Measurements from ENCODE around the gene RDH5. TPM values are rescaled to one million over a fixed set of nuclear protein-coding genes. Genes with fewer than 3 reads are reported as not detected.
A peak's percentile ranks its signal among the peaks of the same experiment; 100 is the strongest.

RDH5 gene
- total and polyA plus RNA-seq, 2 experiments from 2014 or later: 17.6 to 27.2 TPM

GRCh38 chr12:55706568-55707218 is 13.5 kb upstream of the RDH5 start:
- H3K27ac ChIP-seq: no peak overlapping the region
- DNase-seq: no peak
- in situ Hi-C loops (cut with MboI): no loop called here

GRCh38 chr12:55707219-55707671 is 12.9 kb upstream of the RDH5 start:
- peak overlapping the region; percentile 67 for H3K4me2 ChIP-seq (ENCODE audit: unreplicated experiment)
- 11% methylated on average over 15 to 22 of the region's 22 CpGs for WGBS, 2 experiments (ENCODE audit: low coverage in 1 of 2, low lambda C conversion rate in 2 of 2, missing lambda C conversion rate in 2 of 2)
- in situ Hi-C loops (cut with MboI): no loop called here

More at GRCh38 chr12:55706568-55707218, 13.5 kb upstream of the RDH5 start:
- peak overlapping the region; percentile 70 for H3K4me3 ChIP-seq
- H3K4me2 ChIP-seq (ENCODE audit: unreplicated experiment): no peak overlapping the region
- H3K27me3 ChIP-seq (replicated peaks; ENCODE audit: insufficient read depth): no peaks in the 10 kb centered on the region
- peaks cover 4% of the 10 kb centered on the region; the same call in 1 of the 2 replicates for H3K4me1 ChIP-seq (ENCODE audit: insufficient read depth)
- H3K79me2 ChIP-seq (ENCODE audit: insufficient read depth): no peaks in the 10 kb centered on the region
- no peaks in the 10 kb centered on the region for H4K20me1 ChIP-seq (ENCODE audit: insufficient read depth)
- H3F3A ChIP-seq (ENCODE audit: insufficient read depth): 0 out of 2 replicates have a peak, but pooled peaks cover under 1% of the 10 kb centered on the region
- no peaks in the 10 kb centered on the region for H3K9me2 ChIP-seq (ENCODE audit: insufficient read depth)
- H3K9me3 ChIP-seq (ENCODE audit: low read depth): no peaks in the 10 kb centered on the region
- H3K36me3 ChIP-seq (ENCODE audit: low read depth): no peaks in the 10 kb centered on the region
- 98 to 100% methylated on average over 2 of the region's 2 CpGs for WGBS, 2 experiments (ENCODE audit: low coverage in 1 of 2, low lambda C conversion rate in 2 of 2, missing lambda C conversion rate in 2 of 2)
- H2AFZ ChIP-seq: no peak overlapping the region
- no peak overlapping the region for H3K9ac ChIP-seq
- no peak for TF ChIP-seq EZH2 (IDR thresholded peaks at IDR 0.05; ENCODE audit: insufficient read depth, poor library complexity, severe bottlenecking)
- no peak for TF ChIP-seq EZH2phosphoT487 (IDR thresholded peaks at IDR 0.05; ENCODE audit: insufficient read depth, low read depth)

GRCh38 chr12:55707841-55708694 is 12.1 kb upstream of the RDH5 start, which contains the start of gene ITGA7:
Gene ITGA7, minus strand, starts transcription at chr12:55707904. Its CDS starts 222 bp downstream, at chr12:55707682.
- no peak within 1 kb of the TSS for H3K27ac ChIP-seq
- peak within 1 kb of the TSS; percentile 27; the same call in 1 of the 2 replicates for H3K9ac ChIP-seq
- WGBS, 2 experiments (ENCODE audit: low coverage in 1 of 2, low lambda C conversion rate in 2 of 2, missing lambda C conversion rate in 2 of 2): 0 to 2% methylated on average over 9 to 39 of the region's 39 CpGs

More at GRCh38 chr12:55707219-55707671, 12.9 kb upstream of the RDH5 start:
- Histone ChIP-seq H3K36me3 (ENCODE audit: low read depth) (no peaks in the 10 kb centered on the region), H3K9ac (no peak overlapping the region), H3K79me2 (ENCODE audit: insufficient read depth) (no peaks in the 10 kb centered on the region), H3K9me3 (ENCODE audit: low read depth) (no peaks in the 10 kb centered on the region), H3F3A (ENCODE audit: insufficient read depth) (0 out of 2 replicates have a peak, but pooled peaks cover 6% of the 10 kb centered on the region), H3K4me3 (peak overlapping the region; percentile 70), H3K9me2 (ENCODE audit: insufficient read depth) (no peaks in the 10 kb centered on the region), H3K27ac (no peak overlapping the region), H4K20me1 (ENCODE audit: insufficient read depth) (no peaks in the 10 kb centered on the region), H3K27me3 (replicated peaks; ENCODE audit: insufficient read depth) (no peaks in the 10 kb centered on the region), H3K4me1 (ENCODE audit: insufficient read depth) (peaks cover 10% of the 10 kb centered on the region), H2AFZ (peak overlapping the region; percentile 50)
- no peak for TF ChIP-seq EZH2phosphoT487 (IDR thresholded peaks at IDR 0.05; ENCODE audit: insufficient read depth, low read depth)
- no peak for TF ChIP-seq EZH2 (IDR thresholded peaks at IDR 0.05; ENCODE audit: insufficient read depth, poor library complexity, severe bottlenecking)
- DNase-seq: peak; percentile 39

GRCh38 chr12:55708695-55709233 is 11.4 kb upstream of the RDH5 start:
- Histone ChIP-seq H3K4me1 (ENCODE audit: insufficient read depth) (peaks cover 24% of the 10 kb centered on the region), H3K9me3 (ENCODE audit: low read depth) (no peaks in the 10 kb centered on the region), H2AFZ (no peak overlapping the region), H3F3A (ENCODE audit: insufficient read depth) (peaks cover 20% of the 10 kb centered on the region), H4K20me1 (ENCODE audit: insufficient read depth) (no peaks in the 10 kb centered on the region), H3K4me2 (ENCODE audit: unreplicated experiment) (peak overlapping the region; percentile 79), H3K27me3 (replicated peaks; ENCODE audit: insufficient read depth) (no peaks in the 10 kb centered on the region), H3K27ac (no peak overlapping the region), H3K4me3 (no peak overlapping the region), H3K9me2 (ENCODE audit: insufficient read depth) (no peaks in the 10 kb centered on the region), H3K9ac (no peak overlapping the region), H3K36me3 (ENCODE audit: low read depth) (no peaks in the 10 kb centered on the region), H3K79me2 (ENCODE audit: insufficient read depth) (no peaks in the 10 kb centered on the region)
- 19 to 23% methylated on average over 3 of the region's 3 CpGs for WGBS, 2 experiments (ENCODE audit: low coverage in 1 of 2, low lambda C conversion rate in 2 of 2, missing lambda C conversion rate in 2 of 2)
- in situ Hi-C loops (cut with MboI): no loop called here
- DNase-seq: no peak
- TF ChIP-seq EZH2 (IDR thresholded peaks at IDR 0.05; ENCODE audit: insufficient read depth, poor library complexity, severe bottlenecking): no peak
- TF ChIP-seq EZH2phosphoT487 (IDR thresholded peaks at IDR 0.05; ENCODE audit: insufficient read depth, low read depth): no peak

More at GRCh38 chr12:55707841-55708694, 12.1 kb upstream of the RDH5 start, which contains the start of gene ITGA7:
- H3K4me2 ChIP-seq (ENCODE audit: unreplicated experiment): peak within 1 kb of the TSS; percentile 79
- H3K9me3 ChIP-seq (ENCODE audit: low read depth): no peaks in the 10 kb centered on the region
- H3K4me1 ChIP-seq (ENCODE audit: insufficient read depth): peaks cover 18% of the 10 kb centered on the region
- H3K79me2 ChIP-seq (ENCODE audit: insufficient read depth): no peaks in the 10 kb centered on the region
- H3K36me3 ChIP-seq (ENCODE audit: low read depth): no peaks in the 10 kb centered on the region
- in situ Hi-C loops (cut with MboI): no loop called here
- peaks cover 14% of the 10 kb centered on the region for H3F3A ChIP-seq (ENCODE audit: insufficient read depth)
- H4K20me1 ChIP-seq (ENCODE audit: insufficient read depth): no peaks in the 10 kb centered on the region
- peak within 1 kb of the TSS; percentile 70 for H2AFZ ChIP-seq
- no peak for TF ChIP-seq EZH2phosphoT487 (IDR thresholded peaks at IDR 0.05; ENCODE audit: insufficient read depth, low read depth)
- no peak for TF ChIP-seq EZH2 (IDR thresholded peaks at IDR 0.05; ENCODE audit: insufficient read depth, poor library complexity, severe bottlenecking)
- H3K9me2 ChIP-seq (ENCODE audit: insufficient read depth): no peaks in the 10 kb centered on the region
- peak; percentile 63 for DNase-seq
- H3K4me3 ChIP-seq: peak within 1 kb of the TSS; percentile 70
- H3K27me3 ChIP-seq (replicated peaks; ENCODE audit: insufficient read depth): no peaks in the 10 kb centered on the region
